ENCODE data around the gene TIE1.

TIE1 gene

DNA sequence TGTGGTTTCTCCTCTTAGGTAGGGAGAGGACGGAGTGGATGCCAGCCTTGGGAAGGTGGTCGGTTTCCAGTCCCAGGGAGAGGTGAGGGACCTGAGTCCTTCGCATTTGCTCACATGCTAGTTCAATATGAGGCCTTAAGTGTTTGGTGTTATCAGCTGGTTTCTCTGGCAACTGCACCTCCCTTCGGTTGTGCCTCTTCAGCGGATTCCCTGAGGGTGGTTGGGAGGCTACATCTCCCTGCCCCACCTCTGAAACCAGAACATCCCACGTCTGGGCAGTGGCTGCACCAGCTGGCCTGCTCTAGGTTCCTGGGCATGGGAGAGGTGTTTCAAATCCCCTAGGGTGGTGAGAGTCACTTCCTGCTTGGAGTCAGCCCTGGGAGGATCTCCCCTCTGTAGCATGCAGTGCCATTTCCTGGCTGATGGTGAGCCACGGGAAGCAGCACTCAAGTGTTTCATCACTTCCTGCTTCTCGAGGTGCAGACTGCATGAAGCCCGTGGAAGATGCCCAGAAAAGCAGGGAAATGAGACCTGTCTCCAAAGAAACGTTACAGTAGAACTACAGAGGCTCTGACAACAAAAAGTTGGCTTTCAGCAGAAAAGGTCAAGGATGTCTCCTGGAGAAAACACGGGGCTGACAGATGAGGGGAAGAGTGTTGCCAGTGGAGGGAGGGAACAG, 26.5 kb upstream of the TIE1 start:
- DNase-seq, result no peak

DNA sequence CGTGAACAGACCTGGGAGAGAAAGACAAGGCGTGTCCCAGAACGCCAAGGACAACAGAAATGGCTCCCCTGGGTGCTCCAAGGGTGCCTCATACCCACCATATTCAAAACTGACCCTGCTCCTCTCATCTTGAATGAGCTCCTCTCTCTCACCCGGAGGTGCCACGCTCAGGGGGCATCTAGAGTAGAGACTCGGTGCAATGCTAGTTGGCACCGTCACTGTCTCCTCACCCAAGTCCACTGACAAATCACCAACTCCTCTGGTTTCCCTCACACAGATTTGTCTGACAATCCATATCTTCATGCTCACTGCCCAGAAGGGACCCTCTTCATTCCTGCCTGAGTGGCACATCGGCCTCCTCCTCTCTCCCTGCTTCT, 26.0 kb upstream of the TIE1 start:
- DNase-seq, result no peak

DNA sequence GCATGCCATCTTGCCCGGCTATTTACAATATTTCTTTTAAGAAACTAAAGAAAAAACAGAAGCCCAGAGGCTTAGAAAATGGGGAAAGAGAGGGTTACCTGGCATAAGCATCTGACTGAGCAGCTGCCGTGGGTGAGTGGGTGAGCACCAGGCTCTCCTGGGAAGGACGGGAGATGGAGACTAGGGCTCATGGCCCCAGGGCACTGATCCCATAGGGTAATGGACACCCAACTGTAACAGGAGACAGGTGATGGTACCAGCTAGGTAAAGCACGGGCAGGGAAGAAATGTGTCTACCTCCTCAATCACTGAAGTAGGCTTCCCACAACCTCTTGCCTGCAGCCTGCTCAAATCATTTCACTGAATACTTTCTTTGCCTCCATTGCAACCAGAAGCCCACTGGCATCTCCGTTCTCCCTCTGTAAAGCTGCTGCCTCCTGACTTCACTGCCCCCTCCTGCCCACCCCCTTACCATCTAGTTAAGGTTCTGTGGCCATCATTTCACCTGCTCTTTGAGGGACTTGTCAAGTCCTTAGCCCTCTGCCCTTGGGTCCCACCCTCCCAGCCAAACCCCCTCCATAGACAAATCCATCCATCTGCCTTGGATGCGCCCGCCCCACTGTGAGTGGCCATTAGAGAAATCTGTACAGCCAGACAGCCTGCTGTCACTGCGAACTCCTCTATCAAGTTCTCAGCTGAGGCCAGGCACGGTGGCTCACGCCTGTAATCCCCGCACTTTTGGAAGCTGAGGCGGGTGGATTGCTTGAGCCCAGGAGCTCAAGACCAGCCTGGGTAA, 24.8 kb upstream of the TIE1 start:
- DNase-seq, result no peak

GRCh38 chr1:43276673-43277072, 24.1 kb upstream of the TIE1 start:
- DNase-seq, result no peak

DNA sequence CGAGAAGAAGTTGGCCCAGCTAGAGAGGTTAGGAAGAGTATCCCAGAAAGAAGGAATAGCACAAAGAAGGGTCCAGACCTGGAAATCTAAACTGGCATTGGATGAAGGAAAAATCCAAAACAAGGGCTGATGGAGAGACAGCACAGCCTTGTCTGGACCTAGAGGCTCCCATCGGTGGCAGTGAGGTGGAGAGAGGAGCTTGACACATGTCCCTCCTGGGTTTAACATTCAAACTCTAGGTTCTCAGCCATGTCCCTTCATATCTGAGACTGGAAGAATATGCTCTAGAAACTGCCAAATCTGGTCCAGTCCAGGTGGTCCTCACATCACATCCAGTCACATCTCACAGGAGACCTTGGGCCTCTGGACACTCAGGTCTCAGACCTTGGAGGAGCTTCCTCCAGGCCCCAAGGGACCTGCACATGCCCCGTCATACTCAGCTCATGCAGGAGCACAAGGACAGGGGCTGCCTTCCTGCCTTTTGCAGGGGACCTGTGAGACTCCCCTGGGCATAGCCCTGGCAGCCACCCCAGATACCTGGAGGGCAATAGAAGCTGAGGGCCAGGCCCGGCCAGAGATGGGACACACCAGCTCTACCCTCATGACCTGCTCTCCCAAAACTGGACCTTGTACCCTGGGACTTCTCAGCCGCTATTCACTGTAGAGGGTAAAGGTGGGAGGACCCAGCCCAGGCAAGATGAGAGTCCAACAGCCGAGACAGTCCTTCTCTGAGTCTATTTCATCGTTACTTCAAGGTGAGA, 23.5 kb upstream of the TIE1 start:
- DNase-seq, result no peak

GRCh38 chr1:43279161-43279560, 21.6 kb upstream of the TIE1 start:
- no peak for DNase-seq

DNA sequence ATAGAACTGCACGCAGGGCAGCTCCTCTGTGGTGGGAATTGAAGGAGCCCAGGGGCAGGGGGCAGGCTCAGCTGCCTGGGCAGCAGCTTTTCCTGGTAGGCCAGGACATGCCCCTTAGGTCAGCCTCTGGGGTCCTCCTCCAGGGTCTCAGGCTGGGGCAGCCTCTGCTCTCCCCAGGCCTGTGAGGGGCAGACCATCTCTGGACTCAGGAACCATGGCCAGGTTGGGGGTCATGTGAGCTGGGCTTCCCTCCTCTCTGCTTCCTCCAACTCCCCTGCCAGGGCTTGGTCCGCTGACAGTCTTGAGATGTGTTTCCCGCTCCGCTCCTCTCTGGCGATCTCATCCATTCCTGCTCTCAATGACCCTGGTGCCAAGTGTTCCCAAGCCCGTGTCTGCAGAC, 21.1 kb upstream of the TIE1 start:
- no peak for DNase-seq

DNA sequence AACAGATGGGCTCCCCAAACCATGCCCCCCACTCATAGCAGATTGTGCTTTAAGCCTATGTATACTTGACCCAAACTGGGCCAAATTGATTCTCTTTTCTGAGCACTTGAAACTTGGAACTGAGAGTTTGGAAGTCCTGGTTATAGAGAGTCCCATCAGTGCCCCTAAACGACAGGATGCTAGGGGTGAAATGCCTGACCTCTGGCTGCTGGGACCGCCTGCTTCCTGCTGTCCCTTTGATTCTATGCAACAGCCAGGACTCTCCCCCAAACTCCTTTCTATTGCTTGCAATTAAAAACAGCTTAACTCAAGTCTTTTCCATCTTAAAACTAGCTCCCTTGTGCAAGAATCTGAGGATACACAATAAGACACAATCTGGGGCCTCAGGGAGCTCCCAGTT, 20.1 kb upstream of the TIE1 start:
- no peak for DNase-seq

DNA sequence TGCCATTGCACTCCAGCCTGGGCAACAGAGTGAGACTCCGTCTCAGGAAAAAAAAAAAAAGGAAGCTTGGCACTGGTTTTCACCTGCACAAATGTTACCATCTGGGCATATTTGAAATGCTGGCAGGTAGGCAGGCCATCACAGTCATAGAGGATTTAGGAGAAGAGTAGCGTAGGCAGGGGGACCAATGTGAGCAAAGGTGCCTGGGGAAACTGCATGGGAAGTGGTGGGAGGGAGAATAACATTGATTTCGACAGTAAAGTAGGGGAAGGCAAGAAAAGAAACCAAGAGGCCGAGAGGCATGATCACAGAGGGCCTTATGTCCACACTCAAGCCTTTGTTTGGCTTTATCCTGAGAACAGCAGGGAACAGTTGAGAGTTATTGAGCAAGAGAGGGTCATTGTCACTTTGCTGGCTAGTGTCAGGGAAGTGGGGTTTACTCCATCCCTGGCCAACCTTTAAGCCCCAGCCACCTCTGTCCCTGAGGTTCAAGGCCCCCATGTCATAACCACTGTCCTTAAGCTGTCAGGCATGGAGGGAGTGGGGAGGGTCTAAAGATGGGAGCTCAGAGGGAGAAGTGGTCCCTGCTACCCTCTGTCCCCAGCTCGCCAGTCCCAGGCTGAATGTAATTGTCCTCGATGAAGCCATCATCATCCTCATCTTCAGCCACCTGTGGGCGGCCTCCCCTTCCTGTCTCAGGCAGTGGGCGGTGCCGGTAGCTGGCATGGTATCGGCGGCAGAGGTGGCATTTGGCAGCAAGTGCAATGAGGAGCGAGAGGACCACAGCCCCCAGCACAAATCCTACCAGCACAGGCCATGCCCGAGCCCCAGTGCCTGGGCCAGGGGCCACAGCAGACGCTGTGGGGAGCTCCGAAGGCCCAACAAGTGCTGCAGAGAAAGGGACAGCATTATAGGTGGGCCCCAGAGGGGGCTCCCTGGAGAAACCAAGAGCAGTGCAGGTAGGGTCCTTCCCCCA, 18.3 kb upstream of the TIE1 start:
- no peak for DNase-seq

DNA sequence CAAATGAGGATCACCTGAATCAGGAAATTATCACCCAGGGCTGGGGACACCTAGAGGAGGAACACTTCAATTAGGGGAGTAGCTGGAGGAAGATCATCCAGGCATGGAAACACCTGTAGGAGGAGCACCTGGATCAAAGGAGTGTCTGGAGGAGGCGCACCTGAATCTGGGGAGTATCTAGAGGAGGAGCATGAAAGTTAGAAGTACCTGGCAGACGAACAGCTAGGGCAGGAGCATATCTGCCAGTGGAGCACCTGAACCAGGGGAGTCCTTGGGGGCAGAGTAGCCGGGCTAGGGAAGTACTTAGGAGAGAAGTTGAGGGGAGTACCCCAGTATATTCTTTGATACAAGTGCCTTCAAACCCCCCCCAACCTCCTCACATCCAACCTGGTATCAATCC, 16.7 kb upstream of the TIE1 start:
- DNase-seq, result no peak

- no peak for DNase-seq
Measured at GRCh38 chr1:43284546-43285110, 16.2 kb upstream of the TIE1 start.

DNA sequence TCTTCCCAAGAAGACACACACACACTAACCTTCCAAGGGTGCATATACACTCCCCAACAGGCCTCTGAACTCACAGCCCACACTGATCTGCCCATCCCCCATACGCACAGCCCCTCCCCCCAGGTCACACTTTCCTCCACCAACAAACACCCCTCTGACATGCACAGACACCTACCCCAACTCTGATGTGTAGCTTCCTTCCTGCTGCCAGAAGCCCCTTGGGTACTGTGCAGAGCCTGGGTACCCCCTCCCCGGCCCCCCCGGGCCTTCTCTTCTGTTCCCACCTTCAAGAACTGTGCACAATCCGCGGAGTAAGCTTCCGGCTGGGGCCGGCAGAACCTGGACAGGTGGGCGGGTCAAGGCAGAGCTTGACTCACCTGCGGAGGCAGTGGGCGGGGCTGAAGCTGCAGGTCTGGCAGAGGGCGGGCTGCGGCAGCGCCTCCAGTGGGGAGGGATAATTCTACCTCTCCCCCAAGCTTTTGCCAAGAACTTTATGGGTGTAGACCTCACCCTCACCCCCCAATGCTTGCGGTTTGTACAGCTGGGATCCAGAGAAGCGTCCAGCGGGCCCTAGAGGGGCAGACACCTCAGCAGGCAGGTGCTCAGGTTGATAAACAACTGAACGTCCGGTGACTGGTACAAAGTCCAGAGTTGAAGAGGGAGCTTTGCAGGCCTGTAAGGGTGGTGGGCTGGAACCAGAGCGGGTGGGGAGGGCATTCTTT, 15.4 kb upstream of the TIE1 start, which contains the start of gene C1orf210:
C1orf210 (minus strand) TSS at position 313 of the 722 bp plus-strand sequence. CDS start 2,311 bp downstream, outside the sequence.
- peak in 1 of 2 experiments; percentile 10 for DNase-seq

DNA sequence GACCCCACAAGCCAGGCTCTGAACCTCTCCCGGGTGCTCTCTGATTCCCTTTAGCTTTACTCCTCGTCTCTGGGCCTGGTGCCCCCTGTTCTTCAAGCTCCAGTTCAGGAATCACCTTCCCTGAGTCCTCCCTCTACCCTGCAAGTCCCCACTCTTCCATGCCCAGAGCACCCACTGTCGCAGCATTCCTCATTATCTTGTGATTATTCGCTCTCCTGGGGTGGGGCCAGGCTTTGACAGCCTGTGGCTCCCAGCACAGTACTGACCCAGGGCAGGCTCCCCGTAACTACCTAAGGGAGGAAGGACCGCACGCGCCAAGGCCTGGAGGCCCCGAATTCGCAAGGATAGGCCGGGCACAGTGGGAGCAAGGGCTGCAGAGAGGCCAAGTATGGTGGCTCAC, 14.7 kb upstream of the TIE1 start:
- no peak for DNase-seq

- no peak for DNase-seq
Measured at GRCh38 chr1:43286533-43286932, 14.2 kb upstream of the TIE1 start.

GRCh38 chr1:43288058-43288784, 12.6 kb upstream of the TIE1 start:
- no peak for DNase-seq

- DNase-seq, result no peak
Measured at GRCh38 chr1:43288785-43289706, 11.7 kb upstream of the TIE1 start.

GRCh38 chr1:43292216-43292615, 8.6 kb upstream of the TIE1 start:
- no peak for DNase-seq

GRCh38 chr1:43292679-43293078, 8.1 kb upstream of the TIE1 start:
- DNase-seq, result no peak

- DNase-seq, result no peak
Measured at GRCh38 chr1:43293176-43293575, 7.6 kb upstream of the TIE1 start.

Measured in NCI-H1930 (cell line).